ENCODE data around the gene NET1. TPM values are rescaled to one million over a fixed set of nuclear protein-coding genes. Genes with fewer than 3 reads are reported as not detected.
"Not testable (repeated sequence)": the region's sequence is repeated elsewhere in the genome, so short reads cannot be mapped to it uniquely, and the experiment has no call there.

NET1 gene
- polyA plus RNA-seq, 4 donors, result 112 to 137 (median 130) TPM

GRCh38 chr10:5396556-5397300 lies 15.6 kb upstream of the NET1 start:
- no peak for DNase-seq (ENCODE audit: low read depth in 4 of 4, low spot score in 2 of 4)

- no peak for DNase-seq (ENCODE audit: low read depth in 4 of 4, low spot score in 2 of 4)
Measured at GRCh38 chr10:5399332-5399731, 13.0 kb upstream of the NET1 start.

GRCh38 chr10:5400468-5401240 lies 11.7 kb upstream of the NET1 start:
- DNase-seq (ENCODE audit: low read depth in 4 of 4, low spot score in 2 of 4), result no peak

- no peak for DNase-seq (ENCODE audit: low read depth in 4 of 4, low spot score in 2 of 4)
Measured at GRCh38 chr10:5402798-5403197, 9.6 kb upstream of the NET1 start.

- no peak for DNase-seq (ENCODE audit: low read depth in 4 of 4, low spot score in 2 of 4)
Measured at GRCh38 chr10:5404208-5405041, 7.9 kb upstream of the NET1 start, which contains the start of gene TUBAL3. TUBAL3 (minus strand) TSS chr10:5404828; CDS start chr10:5404792, 36 bp downstream.

GRCh38 chr10:5406918-5407317 lies 5.4 kb upstream of the NET1 start:
- no peak for DNase-seq (ENCODE audit: low read depth in 4 of 4, low spot score in 2 of 4)

- not testable (repeated sequence) for DNase-seq (ENCODE audit: low read depth in 4 of 4, low spot score in 2 of 4)
Measured at GRCh38 chr10:5410787-5411186, 1.6 kb upstream of the NET1 start.

GRCh38 chr10:5411941-5412276 lies 448 bp upstream of the NET1 start:
- no peak for DNase-seq (ENCODE audit: low read depth in 4 of 4, low spot score in 2 of 4)

GRCh38 chr10:5413012-5413938 lies 918 bp downstream of the NET1 start:
- no peak for DNase-seq (ENCODE audit: low read depth in 4 of 4, low spot score in 2 of 4)

GRCh38 chr10:5416981-5417380 lies 4.6 kb downstream of the NET1 start:
- no peak for DNase-seq (ENCODE audit: low read depth in 4 of 4, low spot score in 2 of 4)

- no peak for DNase-seq (ENCODE audit: low read depth in 4 of 4, low spot score in 2 of 4)
Measured at GRCh38 chr10:5418584-5418983, 6.2 kb downstream of the NET1 start.

- DNase-seq (ENCODE audit: low read depth in 4 of 4, low spot score in 2 of 4), result no peak
Measured at GRCh38 chr10:5419466-5420094, 7.2 kb downstream of the NET1 start.

GRCh38 chr10:5423771-5424170 lies 11.4 kb downstream of the NET1 start:
- DNase-seq (ENCODE audit: low read depth in 4 of 4, low spot score in 2 of 4), result no peak

- no peak for DNase-seq (ENCODE audit: low read depth in 4 of 4, low spot score in 2 of 4)
Measured at GRCh38 chr10:5424751-5425150, 12.4 kb downstream of the NET1 start.

GRCh38 chr10:5428133-5428532 lies 15.8 kb downstream of the NET1 start:
- no peak for DNase-seq (ENCODE audit: low read depth in 4 of 4, low spot score in 2 of 4)

GRCh38 chr10:5433182-5433581 lies 20.8 kb downstream of the NET1 start:
- DNase-seq (ENCODE audit: low read depth in 4 of 4, low spot score in 2 of 4), result no peak

- no peak for DNase-seq (ENCODE audit: low read depth in 4 of 4, low spot score in 2 of 4)
Measured at GRCh38 chr10:5434017-5434753, 21.8 kb downstream of the NET1 start.

GRCh38 chr10:5435328-5435727 lies 23.0 kb downstream of the NET1 start:
- no peak for DNase-seq (ENCODE audit: low read depth in 4 of 4, low spot score in 2 of 4)

GRCh38 chr10:5440206-5440605 lies 27.8 kb downstream of the NET1 start:
- DNase-seq (ENCODE audit: low read depth in 4 of 4, low spot score in 2 of 4), result no peak

Data from left renal cortex interstitium (tissue), 4 donors.